HUES48 (cell line): Measurements from ENCODE around the gene CDH15.
"Not testable (repeated sequence)": the region's sequence is repeated elsewhere in the genome, so short reads cannot be mapped to it uniquely, and the experiment has no call there.

Source experiments
- H3K27ac ChIP-seq: one replicate; pipeline ENCODE4 v1.7.0; 2013; ENCODE audit warnings: low read depth, low read length, inconsistent platforms
- H3K27me3 ChIP-seq: 2 replicates; pipeline ENCODE4 v1.6.1; 2013; ENCODE audit warnings: mild to moderate bottlenecking, low read length; ENCODE audit not compliant: control insufficient read depth, insufficient read depth
- H3K36me3 ChIP-seq: 2 replicates; pipeline ENCODE4 v1.6.1; 2013; ENCODE audit warnings: low read length; ENCODE audit not compliant: control insufficient read depth, insufficient read depth
- H3K4me1 ChIP-seq: 2 replicates; pipeline ENCODE4 v1.6.1; 2013; ENCODE audit warnings: mild to moderate bottlenecking, low read length; ENCODE audit not compliant: control insufficient read depth, insufficient read depth
- H3K4me3 ChIP-seq: 2 replicates; pipeline ENCODE4 v1.5.1; 2013; ENCODE audit warnings: mild to moderate bottlenecking, low read depth, low read length
- H3K9ac ChIP-seq: 2 replicates; pipeline ENCODE4 v1.6.1; 2013; ENCODE audit warnings: mild to moderate bottlenecking, low read depth, low read length, moderate library complexity
- H3K9me3 ChIP-seq: 2 replicates; pipeline ENCODE4 v1.6.1; 2013; ENCODE audit warnings: low read length; ENCODE audit not compliant: control insufficient read depth, insufficient read depth

CDH15 gene

DNA sequence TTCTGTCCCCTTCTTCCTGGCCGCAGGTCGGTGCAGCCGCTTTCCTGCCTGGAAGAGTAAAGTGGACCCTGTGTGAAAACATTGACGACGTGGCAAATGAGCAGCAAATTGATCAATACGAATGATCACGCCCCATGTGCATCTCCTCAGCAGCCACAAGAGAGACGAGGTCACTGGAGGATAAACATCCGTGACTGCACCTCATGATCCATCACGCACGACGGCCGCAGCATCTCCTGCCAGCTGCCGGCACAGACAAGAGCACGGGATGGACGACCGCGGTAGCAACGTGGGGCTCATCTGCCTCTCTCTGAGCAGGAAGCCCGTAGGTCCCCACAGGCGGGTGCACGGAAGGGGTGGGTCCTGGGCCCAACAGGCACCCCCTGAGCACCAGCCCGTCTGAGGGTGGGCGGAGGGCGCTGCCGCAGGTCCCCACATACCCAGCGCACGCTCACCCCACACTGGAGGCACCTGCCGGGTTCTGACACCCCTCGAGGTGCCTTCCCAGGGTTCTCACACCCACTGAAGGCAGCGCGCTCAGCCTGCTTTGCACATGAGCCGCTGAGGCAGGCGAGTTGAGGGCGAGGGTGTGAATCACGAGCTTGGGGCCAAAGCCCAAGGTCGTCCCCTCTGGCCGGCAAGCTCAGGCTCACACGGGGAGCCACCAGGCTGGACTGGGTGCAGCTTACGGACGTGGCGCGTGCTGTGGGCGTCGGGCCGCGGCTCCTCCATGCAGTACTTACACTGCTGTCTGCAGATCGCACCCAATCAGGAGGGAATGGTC is 12.3 kb upstream of the CDH15 start:
- no peaks in the 10 kb centered on the region for H3K4me1 ChIP-seq
- H3K9ac ChIP-seq: no peak overlapping the region
- no peaks in the 10 kb centered on the region; the same call in none of the 2 replicates for H3K9me3 ChIP-seq
- no peaks in the 10 kb centered on the region for H3K27me3 ChIP-seq
- no peak overlapping the region for H3K27ac ChIP-seq
- H3K4me3 ChIP-seq: no peak overlapping the region
- no peaks in the 10 kb centered on the region for H3K36me3 ChIP-seq

GRCh38 chr16:89159850-89160354 is 11.6 kb upstream of the CDH15 start:
- no peaks in the 10 kb centered on the region for H3K4me1 ChIP-seq
- no peaks in the 10 kb centered on the region; the same call in none of the 2 replicates for H3K9me3 ChIP-seq
- H3K4me3 ChIP-seq: no peak overlapping the region
- H3K36me3 ChIP-seq: no peaks in the 10 kb centered on the region
- no peaks in the 10 kb centered on the region for H3K27me3 ChIP-seq
- H3K9ac ChIP-seq: no peak overlapping the region
- H3K27ac ChIP-seq: no peak overlapping the region

GRCh38 chr16:89160977-89161701 is 10.4 kb upstream of the CDH15 start:
- no peak overlapping the region for H3K4me3 ChIP-seq
- no peaks in the 10 kb centered on the region for H3K4me1 ChIP-seq
- H3K9me3 ChIP-seq: no peaks in the 10 kb centered on the region; the same call in none of the 2 replicates
- H3K9ac ChIP-seq: no peak overlapping the region
- no peaks in the 10 kb centered on the region for H3K36me3 ChIP-seq
- H3K27me3 ChIP-seq: no peaks in the 10 kb centered on the region
- no peak overlapping the region for H3K27ac ChIP-seq

DNA sequence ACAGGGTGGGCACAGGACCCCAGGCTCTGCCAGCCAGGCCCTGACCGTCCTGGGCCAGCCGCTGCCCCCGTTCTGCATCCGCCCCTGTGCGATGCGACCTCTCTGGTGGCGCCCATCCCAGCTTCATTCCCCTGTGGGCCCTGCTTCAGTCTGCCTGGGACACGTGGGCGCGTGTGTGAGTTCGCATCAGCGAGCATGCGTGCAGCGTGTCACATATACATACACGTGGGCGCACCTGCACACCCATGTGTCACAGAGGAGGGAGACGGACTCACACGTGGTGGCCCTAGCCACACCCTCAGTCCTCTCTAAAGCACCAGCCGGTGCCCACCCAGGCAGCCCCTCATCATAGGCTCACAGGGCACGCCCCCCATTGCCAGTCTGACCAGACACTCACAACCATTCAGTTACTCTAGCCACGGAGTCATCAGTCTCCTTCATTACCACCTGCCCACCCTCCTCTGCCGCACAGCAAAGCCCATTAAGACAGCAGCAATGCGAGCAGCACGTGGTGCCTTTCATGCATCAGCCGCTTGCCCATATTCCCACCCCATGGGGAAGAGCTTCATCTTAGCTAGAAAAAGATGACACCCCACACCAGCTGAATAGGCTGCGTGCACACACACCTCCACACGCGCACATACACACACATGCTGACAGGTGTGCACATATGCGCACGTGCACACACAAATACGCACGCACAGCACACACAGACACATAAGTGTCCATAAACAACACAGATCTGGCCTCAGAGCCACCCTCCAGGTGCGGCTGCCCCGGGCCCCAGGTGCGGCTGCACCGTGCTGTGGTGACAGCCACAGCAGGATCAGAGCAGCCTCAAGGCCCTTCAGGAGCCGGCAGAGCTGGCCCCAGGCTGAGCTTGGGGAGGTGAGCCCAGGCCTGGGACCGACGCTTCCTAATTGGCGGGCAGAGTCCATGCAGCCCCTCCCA is 9.5 kb upstream of the CDH15 start:
- H3K9ac ChIP-seq: no peak overlapping the region
- peaks cover 3% of the 10 kb centered on the region for H3K4me1 ChIP-seq
- no peaks in the 10 kb centered on the region for H3K36me3 ChIP-seq
- no peak overlapping the region for H3K4me3 ChIP-seq
- no peaks in the 10 kb centered on the region; the same call in none of the 2 replicates for H3K9me3 ChIP-seq
- no peaks in the 10 kb centered on the region for H3K27me3 ChIP-seq
- no peak overlapping the region for H3K27ac ChIP-seq

- peaks cover 6% of the 10 kb centered on the region for H3K4me1 ChIP-seq
- no peak overlapping the region for H3K9ac ChIP-seq
- no peak overlapping the region for H3K4me3 ChIP-seq
- no peaks in the 10 kb centered on the region for H3K9me3 ChIP-seq
- H3K27me3 ChIP-seq: no peaks in the 10 kb centered on the region
- no peak overlapping the region for H3K27ac ChIP-seq
- H3K36me3 ChIP-seq: no peaks in the 10 kb centered on the region
Observed at GRCh38 chr16:89163297-89163696, 8.3 kb upstream of the CDH15 start.

DNA sequence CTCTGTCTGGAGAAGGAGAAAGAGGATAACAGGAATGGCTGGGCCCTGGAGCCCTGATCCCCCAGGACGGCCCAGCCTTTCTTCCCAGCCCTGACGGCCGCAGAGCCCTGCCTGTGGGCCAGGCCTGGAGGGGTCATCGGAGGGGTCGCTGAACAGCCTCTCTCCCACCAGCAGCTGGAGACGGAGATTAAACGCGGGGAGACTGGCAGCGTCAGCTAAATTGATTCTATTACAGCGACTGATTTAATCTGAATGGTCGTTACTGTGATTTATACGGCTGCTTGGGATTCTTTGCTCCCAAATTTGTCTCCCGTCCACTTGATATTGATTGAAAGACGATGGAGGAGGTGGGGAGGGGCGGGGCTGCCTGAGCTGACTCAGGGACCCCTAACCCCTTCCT is 7.1 kb upstream of the CDH15 start:
- H3K4me1 ChIP-seq: peaks cover 6% of the 10 kb centered on the region
- no peak overlapping the region for H3K9ac ChIP-seq
- no peaks in the 10 kb centered on the region for H3K36me3 ChIP-seq

GRCh38 chr16:89164847-89165680 is 6.5 kb upstream of the CDH15 start:
- Histone ChIP-seq H3K27ac (no peak overlapping the region), H3K9me3 (no peaks in the 10 kb centered on the region), H3K36me3 (no peaks in the 10 kb centered on the region), H3K4me1 (peaks cover 6% of the 10 kb centered on the region), H3K9ac (no peak overlapping the region), H3K4me3 (no peak overlapping the region), H3K27me3 (peaks cover 5% of the 10 kb centered on the region)

More for the DNA sequence above, 7.1 kb upstream of the CDH15 start:
- H3K27ac ChIP-seq: no peak overlapping the region
- H3K9me3 ChIP-seq: no peaks in the 10 kb centered on the region
- H3K4me3 ChIP-seq: no peak overlapping the region
- H3K27me3 ChIP-seq: 0 out of 2 replicates have a peak, but pooled peaks cover under 1% of the 10 kb centered on the region

GRCh38 chr16:89165681-89165979 is 5.9 kb upstream of the CDH15 start:
- H3K4me1 ChIP-seq: not testable (repeated sequence)

GRCh38 chr16:89166696-89167424 is 4.7 kb upstream of the CDH15 start:
- Histone ChIP-seq H3K27ac (no peak overlapping the region), H3K9me3 (no peaks in the 10 kb centered on the region), H3K27me3 (peaks cover 8% of the 10 kb centered on the region), H3K4me3 (no peak overlapping the region; the same call in 1 of the 2 replicates), H3K4me1 (peaks cover 10% of the 10 kb centered on the region), H3K36me3 (no peaks in the 10 kb centered on the region), H3K9ac (no peak overlapping the region)

More at GRCh38 chr16:89165681-89165979, 5.9 kb upstream of the CDH15 start:
- not testable (repeated sequence) for H3K9me3 ChIP-seq, H3K4me3 ChIP-seq, H3K27me3 ChIP-seq, H3K36me3 ChIP-seq, H3K9ac ChIP-seq, H3K27ac ChIP-seq
